GM12878 (cell line): ENCODE measurements around the gene NR2F1-AS1. TPM values are rescaled to one million over a fixed set of nuclear protein-coding genes. Genes with fewer than 3 reads are reported as not detected.
A peak's percentile ranks its signal among the peaks of the same experiment; 100 is the strongest.

Source experiments
- ATAC-seq: fragments of 200-7000 bp; cut with Tn5 transposase; 3 replicates; pipeline ENCODE4 v1.9.1; 2020; ENCODE audit warnings: mild to moderate bottlenecking, moderate library complexity
- BruUV-seq: library from RNA; stranded (reverse); fragments of 400-500 nt; replicated peaks from 2 replicates; lab custom pipeline; 2021; lab: Mats Ljungman, UMichigan
- CTCF ChIA-PET: fragments of 300-600 bp; sonication (Branson Sonifier 250); formaldehyde crosslinking; extraction: SDS; loops from one replicate; lab custom pipeline; 2021; ENCODE audit warnings: inconsistent platforms; lab: Yijun Ruan, JAX
- POLR2A ChIA-PET: fragments of 350-600 bp; formaldehyde crosslinking; extraction: SDS; loops from one replicate; lab custom pipeline; 2021; ENCODE audit warnings: inconsistent platforms; lab: Charles Lee
- RAD21 ChIA-PET: fragments of 300-600 bp; sonication (Branson Sonifier 250); formaldehyde crosslinking; loops from one replicate; lab custom pipeline; 2023; ENCODE audit warnings: antibody characterized with exemption; ENCODE audit not compliant: unreplicated experiment; lab: Charles Lee
- SMC1A ChIA-PET: fragments of 300-600 bp; sonication (Branson Sonifier 250); formaldehyde crosslinking; loops from one replicate; lab custom pipeline; 2023; ENCODE audit not compliant: unreplicated experiment, uncharacterized antibody; lab: Charles Lee
- DNase-seq: peaks from one replicate; pipeline ENCODE4 v3.0.0-alpha.2; 2011; ENCODE audit warnings: low read depth, low spot score
- FAIRE-seq: peaks from 3 replicates; lab custom pipeline; 2011; peaks lifted over from hg19 to GRCh38; lab: Jason Lieb, UNC
- H2AFZ ChIP-seq: 2 replicates; pipeline ENCODE4 v1.6.0; 2011; ENCODE audit warnings: low read depth, low read length, control low read depth; ENCODE audit not compliant: control insufficient read depth
- H3K27ac ChIP-seq: 2 replicates; pipeline ENCODE4 v1.5.1; 2011; ENCODE audit warnings: control low read depth; ENCODE audit not compliant: control insufficient read depth, insufficient read depth
- H3K27me3 ChIP-seq, 2 experiments: replicated peaks in 1 of 2; 2 replicates each; pipeline versions ENCODE4 v1.6.0 to v1.6.1; 2011; ENCODE audit warnings: low read length in 1 of 2; ENCODE audit not compliant: control insufficient read depth in 2 of 2, insufficient read depth in 2 of 2
- H3K36me3 ChIP-seq, 2 experiments: 2 replicates each; pipeline ENCODE4 v1.5.1; 2011; ENCODE audit warnings: low read length in 1 of 2; ENCODE audit not compliant: control insufficient read depth in 2 of 2, insufficient read depth in 2 of 2
- H3K4me1 ChIP-seq: 2 replicates; pipeline ENCODE4 v1.6.1; 2011; ENCODE audit warnings: mild to moderate bottlenecking, low read length, moderate library complexity, mixed read lengths; ENCODE audit not compliant: control insufficient read depth, insufficient read depth
- H3K4me2 ChIP-seq: 2 replicates; pipeline ENCODE4 v1.6.0; 2011; ENCODE audit warnings: control low read depth; ENCODE audit not compliant: control insufficient read depth, insufficient read depth
- H3K4me3 ChIP-seq: fragments of 200-600 bp; sonication (generic); 2 replicates; pipeline ENCODE4 v1.5.1; 2016
- H3K79me2 ChIP-seq: 2 replicates; pipeline ENCODE4 v1.6.0; 2011; ENCODE audit warnings: low read length; ENCODE audit not compliant: control insufficient read depth, insufficient read depth
- H3K9ac ChIP-seq: 2 replicates; pipeline ENCODE4 v1.8.0; 2011; ENCODE audit warnings: low read length, control low read depth, mixed read lengths; ENCODE audit not compliant: control insufficient read depth, insufficient read depth
- H3K9me3 ChIP-seq: replicated peaks from 3 replicates; pipeline ENCODE4 v1.5.1; 2011; ENCODE audit warnings: mild to moderate bottlenecking, low read length; ENCODE audit not compliant: control insufficient read depth, insufficient read depth
- H4K20me1 ChIP-seq: 2 replicates; pipeline ENCODE4 v1.6.0; 2011; ENCODE audit not compliant: control insufficient read depth, insufficient read depth
- CEBPB ChIP-seq, 2 experiments: fragments of 150-350 bp in 1 of 2; IDR thresholded peaks; 2 replicates each; pipeline ENCODE4 v1.6.1; 2012 to 2014; ENCODE audit warnings: low read depth in 2 of 2, low read length in 2 of 2, borderline replicate concordance in 1 of 2, inconsistent platforms in 1 of 2
- ESRRA ChIP-seq: IDR thresholded peaks from 2 replicates; pipeline ENCODE4 v1.6.1; 2012; ENCODE audit warnings: mild to moderate bottlenecking, low read length, improper control_type of control experiment
- FOXK2 ChIP-seq: fragments of 450-650 bp; IDR thresholded peaks from 2 replicates; pipeline ENCODE4 v1.6.1; 2017; ENCODE audit warnings: mild to moderate bottlenecking, moderate library complexity
- GABPA ChIP-seq: IDR thresholded peaks from 2 replicates; pipeline ENCODE4 v1.6.1; 2014; ENCODE audit warnings: antibody characterized with exemption, low read depth, mild to moderate bottlenecking, inconsistent platforms
- HCFC1 ChIP-seq: fragments of 150-350 bp; IDR thresholded peaks from 2 replicates; pipeline ENCODE4 v1.6.1; 2014; ENCODE audit warnings: low read length
- JUNB ChIP-seq: IDR thresholded peaks from 2 replicates; pipeline ENCODE4 v1.6.1; 2016; ENCODE audit warnings: antibody characterized with exemption, mild to moderate bottlenecking
- JUND ChIP-seq: IDR thresholded peaks from 2 replicates; pipeline ENCODE4 v1.6.1; 2012; ENCODE audit warnings: low read depth, mild to moderate bottlenecking, low read length, improper control_type of control experiment, moderate library complexity
- LARP7 ChIP-seq: fragments of 450-650 bp; IDR thresholded peaks from 2 replicates; pipeline ENCODE4 v1.6.1; 2017; ENCODE audit warnings: mild to moderate bottlenecking
- MEF2B ChIP-seq: fragments of 450-650 bp; IDR thresholded peaks from 2 replicates; pipeline ENCODE4 v1.6.1; 2018; ENCODE audit warnings: mild to moderate bottlenecking, moderate library complexity; ENCODE audit not compliant: partially characterized antibody, poor library complexity, severe bottlenecking
- POLR2AphosphoS5 ChIP-seq: IDR thresholded peaks from 2 replicates; pipeline ENCODE4 v1.6.1; 2011; ENCODE audit warnings: mild to moderate bottlenecking, low read length, inconsistent platforms
- RUNX3 ChIP-seq: IDR thresholded peaks from 2 replicates; pipeline ENCODE4 v1.6.1; 2012; ENCODE audit warnings: low read length, inconsistent platforms
- SMAD5 ChIP-seq: IDR thresholded peaks from 2 replicates; pipeline ENCODE4 v1.6.1; 2016; ENCODE audit warnings: antibody characterized with exemption, low read depth
- SPI1 ChIP-seq: IDR thresholded peaks from 2 replicates; pipeline ENCODE4 v1.6.1; 2011; ENCODE audit warnings: low read depth, mild to moderate bottlenecking, low read length, moderate library complexity, borderline replicate concordance; ENCODE audit not compliant: insufficient read depth
- ZNF24 ChIP-seq: fragments of 450-650 bp; IDR thresholded peaks from 2 replicates; pipeline ENCODE4 v1.6.1; 2017; ENCODE audit warnings: antibody characterized with exemption, mild to moderate bottlenecking
- ZNF274 ChIP-seq: IDR thresholded peaks from one replicate; pipeline ENCODE4 v1.8.0; 2011; ENCODE audit not compliant: insufficient read length, insufficient read depth
- WGBS: methylation state at CpG from one replicate; pipeline ENCODE4 v1.1.6; 2016; ENCODE audit warnings: low lambda C conversion rate; ENCODE audit not compliant: insufficient replicate concordance, insufficient coverage; ENCODE audit errors: missing lambda C conversion rate; 5-methylcytosine and 5-hydroxymethylcytosine counted together
- in situ Hi-C: fragments of 300-500 bp; cut with MboI; formaldehyde crosslinking; loops from 9 replicates; pipeline ENCODE4 v1.14.3; 2018; ENCODE audit warnings: mixed read lengths
- intact Hi-C: fragments of 100-400 bp; cut with micrococcal nuclease; formaldehyde crosslinking; loops from one replicate; pipeline ENCODE4 v1.14.2; 2022; ENCODE audit not compliant: unreplicated experiment
- polyA plus RNA-seq, 11 experiments: library from polyadenylated mRNA; depleted of rRNA in 4 of 11; unstranded in 6 of 11; stranded (reverse) in 5 of 11; fragments of >200 nt; fragmentation: Nextera tagmentation in 4 of 11; fragmentation: Illumina TruSeq in 1 of 11; extraction: Ambion mirVana in 4 of 11; extraction: Trizol in 1 of 11; gene quantifications; 1 replicate in 1 of 11; 2 replicates in 10 of 11; pipeline versions ENCODE4 v1.2.1 to v1.2.3, GENCODE V29; 2011 to 2016; ENCODE audit warnings: inconsistent platforms in 2 of 11, missing spikeins in 2 of 11, low read depth in 1 of 11
- total RNA-seq, 4 experiments: library from RNA; depleted of rRNA in 3 of 4; stranded (reverse); fragments of >200 nt in 3 of 4; fragmentation: Illumina TruSeq in 1 of 4; extraction: Trizol in 1 of 4; gene quantifications; 2 replicates each; pipeline versions ENCODE4 v1.2.1 to v1.2.3, GENCODE V29; 2013 to 2021
- TF ChIP-seq, protein P1 (sequence below): IDR thresholded peaks from 2 replicates; pipeline ENCODE4 v1.6.1; 2011; ENCODE audit warnings: low read depth, mild to moderate bottlenecking, low read length, moderate library complexity, borderline replicate concordance; ENCODE audit errors: extremely low read depth
- TF ChIP-seq, protein P2 (sequence below): fragments of 450-650 bp; formaldehyde crosslinking; IDR thresholded peaks from 2 replicates; pipeline ENCODE4 v1.4.0; 2020; ENCODE audit warnings: mild to moderate bottlenecking, moderate library complexity

Gene NR2F1-AS1
- total and polyA plus RNA-seq, 10 of the 15 experiments (the other 5 are each of a cell fraction or from before 2014, with no cell fraction given): 0.11 to 0.85 (median 0.27) TPM

DNA sequence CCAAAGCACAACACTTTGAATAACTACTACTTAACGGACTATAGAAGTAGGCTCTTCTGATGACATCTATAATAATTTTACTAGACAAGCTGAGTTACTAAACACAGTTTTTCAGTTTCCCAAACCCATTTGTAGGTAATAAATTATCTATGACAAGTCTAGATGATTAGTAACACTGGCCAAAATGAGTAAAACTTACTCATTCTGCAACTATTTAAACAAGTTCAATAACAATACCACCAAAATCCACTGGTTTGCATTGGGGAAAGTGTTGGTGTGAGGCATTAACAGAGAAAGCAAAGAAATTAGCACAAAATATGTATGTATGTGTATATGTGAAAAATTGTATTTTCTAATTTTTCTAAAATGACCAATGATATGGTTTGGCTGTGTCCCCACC is 119.3 kb downstream of the NR2F1-AS1 start:
- DNase-seq (no peak), ATAC-seq (no peak), FAIRE-seq (no peak)
- RAD21 ChIA-PET: no interaction called here
- no peaks in the 10 kb centered on the region for H4K20me1 ChIP-seq
- in situ Hi-C loops (no loop called here), intact Hi-C loops (no loop called here)
- H3K4me3 ChIP-seq: no peak overlapping the region
- no peak overlapping the region for H2AFZ ChIP-seq
- WGBS: 0% methylated on average over 1 of the region's 1 CpG
- H3K27me3 ChIP-seq: no peaks in the 10 kb centered on the region
- no peak overlapping the region for H3K4me2 ChIP-seq
- TF ChIP-seq GABPA (no peak), JUNB (0 out of 2 replicates have a peak, but pooled peaks have one; percentile 25)
- TF ChIP-seq, protein P1, sequence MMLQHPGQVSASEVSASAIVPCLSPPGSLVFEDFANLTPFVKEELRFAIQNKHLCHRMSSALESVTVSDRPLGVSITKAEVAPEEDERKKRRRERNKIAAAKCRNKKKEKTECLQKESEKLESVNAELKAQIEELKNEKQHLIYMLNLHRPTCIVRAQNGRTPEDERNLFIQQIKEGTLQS: no peak
- CTCF ChIA-PET: no interaction called here
- BruUV-seq: no TSS peak
- no peaks in the 10 kb centered on the region for H3K4me1 ChIP-seq
- H3K9ac ChIP-seq: no peak overlapping the region
- H3K9me3 ChIP-seq: peaks cover 2% of the 10 kb centered on the region; the same call in 2 of the 3 replicates
- POLR2A ChIA-PET: no interaction called here
- no peak overlapping the region for H3K27ac ChIP-seq
- H3K36me3 ChIP-seq: no peaks in the 10 kb centered on the region
- SMC1A ChIA-PET: no interaction called here
- no peaks in the 10 kb centered on the region for H3K79me2 ChIP-seq

DNA sequence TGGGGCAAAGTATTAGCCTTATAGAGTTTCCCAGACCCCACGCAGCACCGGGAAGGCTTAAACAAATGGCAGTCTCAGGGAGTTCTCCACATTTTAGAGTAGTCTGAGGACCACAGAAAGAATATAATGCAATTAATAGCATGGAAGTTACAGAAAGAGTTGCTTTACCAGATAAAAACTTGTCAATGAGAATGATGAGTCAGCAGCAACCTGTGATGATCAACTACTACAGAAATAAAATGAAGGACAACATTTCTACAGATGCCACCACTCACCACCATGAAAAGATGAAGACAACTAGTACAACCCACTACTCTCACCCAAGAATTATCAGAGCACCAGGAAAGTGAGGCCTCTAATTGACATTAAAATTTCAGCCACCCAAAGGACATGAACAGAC is 120.7 kb downstream of the NR2F1-AS1 start:
- no TSS peak for BruUV-seq
- H3K36me3 ChIP-seq: no peaks in the 10 kb centered on the region
- WGBS: 89% methylated on average over 2 of the region's 2 CpGs
- ChIA-PET POLR2A (no interaction called here), SMC1A (no interaction called here), RAD21 (no interaction called here), CTCF (no interaction called here)
- H3K9me3 ChIP-seq: peaks cover 2% of the 10 kb centered on the region; the same call in 2 of the 3 replicates
- no peak overlapping the region for H3K4me3 ChIP-seq
- intact Hi-C loops (no loop called here), in situ Hi-C loops (no loop called here)
- H3K27ac ChIP-seq: no peak overlapping the region
- H3K9ac ChIP-seq: no peak overlapping the region
- no peaks in the 10 kb centered on the region for H4K20me1 ChIP-seq
- ATAC-seq (no peak), FAIRE-seq (no peak), DNase-seq (no peak)
- no peaks in the 10 kb centered on the region for H3K79me2 ChIP-seq
- H3K27me3 ChIP-seq: no peaks in the 10 kb centered on the region
- no peak overlapping the region for H2AFZ ChIP-seq
- H3K4me1 ChIP-seq: no peaks in the 10 kb centered on the region
- H3K4me2 ChIP-seq: no peak overlapping the region
- TF ChIP-seq SPI1 (no peak), MEF2B (no peak), RUNX3 (no peak), POLR2AphosphoS5 (no peak), ZNF24 (no peak), ESRRA (no peak), HCFC1 (no peak), SMAD5 (no peak), FOXK2 (no peak), LARP7 (no peak), ZNF274 (no peak), CEBPB (IDR thresholded peaks at IDR 0.05; ENCODE audit: borderline replicate concordance in 1 of 2, low read depth in 2 of 2, low read length in 2 of 2) (no peak), JUND (no peak)
- TF ChIP-seq, protein P2, sequence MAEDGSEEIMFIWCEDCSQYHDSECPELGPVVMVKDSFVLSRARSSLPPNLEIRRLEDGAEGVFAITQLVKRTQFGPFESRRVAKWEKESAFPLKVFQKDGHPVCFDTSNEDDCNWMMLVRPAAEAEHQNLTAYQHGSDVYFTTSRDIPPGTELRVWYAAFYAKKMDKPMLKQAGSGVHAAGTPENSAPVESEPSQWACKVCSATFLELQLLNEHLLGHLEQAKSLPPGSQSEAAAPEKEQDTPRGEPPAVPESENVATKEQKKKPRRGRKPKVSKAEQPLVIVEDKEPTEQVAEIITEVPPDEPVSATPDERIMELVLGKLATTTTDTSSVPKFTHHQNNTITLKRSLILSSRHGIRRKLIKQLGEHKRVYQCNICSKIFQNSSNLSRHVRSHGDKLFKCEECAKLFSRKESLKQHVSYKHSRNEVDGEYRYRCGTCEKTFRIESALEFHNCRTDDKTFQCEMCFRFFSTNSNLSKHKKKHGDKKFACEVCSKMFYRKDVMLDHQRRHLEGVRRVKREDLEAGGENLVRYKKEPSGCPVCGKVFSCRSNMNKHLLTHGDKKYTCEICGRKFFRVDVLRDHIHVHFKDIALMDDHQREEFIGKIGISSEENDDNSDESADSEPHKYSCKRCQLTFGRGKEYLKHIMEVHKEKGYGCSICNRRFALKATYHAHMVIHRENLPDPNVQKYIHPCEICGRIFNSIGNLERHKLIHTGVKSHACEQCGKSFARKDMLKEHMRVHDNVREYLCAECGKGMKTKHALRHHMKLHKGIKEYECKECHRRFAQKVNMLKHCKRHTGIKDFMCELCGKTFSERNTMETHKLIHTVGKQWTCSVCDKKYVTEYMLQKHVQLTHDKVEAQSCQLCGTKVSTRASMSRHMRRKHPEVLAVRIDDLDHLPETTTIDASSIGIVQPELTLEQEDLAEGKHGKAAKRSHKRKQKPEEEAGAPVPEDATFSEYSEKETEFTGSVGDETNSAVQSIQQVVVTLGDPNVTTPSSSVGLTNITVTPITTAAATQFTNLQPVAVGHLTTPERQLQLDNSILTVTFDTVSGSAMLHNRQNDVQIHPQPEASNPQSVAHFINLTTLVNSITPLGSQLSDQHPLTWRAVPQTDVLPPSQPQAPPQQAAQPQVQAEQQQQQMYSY (CRISPR knock-in tag): no peak
